GM23248 (cell line): ENCODE results near the gene KRTAP20-2.

Experiments
- EZH2 ChIP-seq: fragments of 200-600 bp; sonication (generic); IDR thresholded peaks from 2 replicates; pipeline ENCODE4 v1.6.1; 2018; ENCODE audit warnings: antibody characterized with exemption, mild to moderate bottlenecking; ENCODE audit not compliant: insufficient read depth, poor library complexity, severe bottlenecking
- EZH2phosphoT487 ChIP-seq: fragments of 200-600 bp; sonication (generic); IDR thresholded peaks from 2 replicates; pipeline ENCODE4 v1.6.1; 2018; ENCODE audit warnings: antibody characterized with exemption, moderate library complexity, mild to moderate bottlenecking, low read depth; ENCODE audit not compliant: insufficient read depth

GRCh38 chr21:30616125-30616524, 18.9 kb upstream of the KRTAP20-2 start, which contains the start of gene KRTAP20-1:
- TF ChIP-seq EZH2 = no peak
- no peak for TF ChIP-seq EZH2phosphoT487
